ENCODE results near the gene CCDC185.

CCDC185 gene

GRCh38 chr1:223401873-223402789, 8.9 kb downstream of the CCDC185 start:
- in situ Hi-C loops (cut with HindIII; ENCODE audit: low pct_ligation_motif_present, low sequenced_read_pairs): no loop called here
- H3K27me3 ChIP-seq (replicated peaks): no peaks in the 10 kb centered on the region
- no peaks in the 10 kb centered on the region for H3K36me3 ChIP-seq (replicated peaks)
- H3K27ac ChIP-seq: no peak overlapping the region
- no peak for DNase-seq
- H3K4me3 ChIP-seq (ENCODE audit: low read depth, low read length): no peak overlapping the region
- TF ChIP-seq CTCF (IDR thresholded peaks at IDR 0.05; ENCODE audit: low read depth, low read length, missing control alignments): no peak

DNA sequence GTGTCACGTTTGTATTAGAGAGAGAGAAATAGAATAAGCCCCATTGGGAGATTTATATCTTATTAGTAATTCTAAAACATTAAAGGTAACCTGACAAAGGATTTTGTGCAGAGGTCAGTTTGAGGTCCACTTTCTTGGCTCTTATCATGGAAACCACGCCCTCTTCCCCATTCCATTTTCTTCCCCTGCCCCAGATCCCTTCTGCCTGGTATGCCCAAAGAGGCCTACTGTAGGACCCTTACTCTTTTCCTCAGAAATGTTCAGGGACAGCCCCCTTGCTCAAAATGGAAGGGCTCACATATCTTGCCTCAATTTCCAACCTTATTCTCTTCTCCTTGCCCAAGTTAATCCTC, 9.6 kb downstream of the CCDC185 start:
- no peak overlapping the region for H3K27ac ChIP-seq
- TF ChIP-seq CTCF (IDR thresholded peaks at IDR 0.05; ENCODE audit: low read depth, low read length, missing control alignments): no peak
- H3K4me3 ChIP-seq (ENCODE audit: low read depth, low read length): no peak overlapping the region
- H3K27me3 ChIP-seq (replicated peaks): no peaks in the 10 kb centered on the region
- H3K36me3 ChIP-seq (replicated peaks): no peaks in the 10 kb centered on the region
- no peak for DNase-seq
- in situ Hi-C loops (cut with HindIII; ENCODE audit: low pct_ligation_motif_present, low sequenced_read_pairs): no loop called here

- Histone ChIP-seq H3K4me3 (ENCODE audit: low read depth, low read length) (no peak overlapping the region), H3K27me3 (replicated peaks) (no peaks in the 10 kb centered on the region), H3K36me3 (replicated peaks) (no peaks in the 10 kb centered on the region), H3K27ac (no peak overlapping the region)
- no peak for DNase-seq
- no peak for TF ChIP-seq CTCF (IDR thresholded peaks at IDR 0.05; ENCODE audit: low read depth, low read length, missing control alignments)
- in situ Hi-C loops (cut with HindIII; ENCODE audit: low pct_ligation_motif_present, low sequenced_read_pairs): no loop called here
These were observed 10.1 kb downstream of the CCDC185 start for GRCh38 chr1:223403184-223403815.

DNA sequence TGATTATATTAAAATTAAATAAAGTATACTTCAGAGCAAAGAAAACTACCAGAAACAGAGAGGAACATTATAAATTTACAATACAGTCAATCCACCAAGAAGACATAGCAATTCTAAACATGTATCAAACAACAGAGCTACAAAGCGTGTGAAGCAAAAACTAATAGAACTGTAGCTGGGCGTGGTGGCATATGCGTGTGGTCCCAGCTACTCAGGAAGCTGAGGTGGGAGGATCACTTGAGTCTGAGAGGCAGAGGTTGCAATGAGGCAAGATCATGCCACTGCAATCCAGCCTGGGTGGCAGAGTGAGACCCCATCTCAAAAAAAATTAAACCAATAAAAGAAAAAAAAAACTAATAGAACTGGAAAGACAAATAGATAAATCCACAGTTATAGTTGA, 12.3 kb downstream of the CCDC185 start:
- TF ChIP-seq CTCF (IDR thresholded peaks at IDR 0.05; ENCODE audit: low read depth, low read length, missing control alignments): no peak
- no peaks in the 10 kb centered on the region for H3K36me3 ChIP-seq (replicated peaks)
- no peak overlapping the region for H3K27ac ChIP-seq
- H3K27me3 ChIP-seq (replicated peaks): no peaks in the 10 kb centered on the region
- no peak overlapping the region for H3K4me3 ChIP-seq (ENCODE audit: low read depth, low read length)
- in situ Hi-C loops (cut with HindIII; ENCODE audit: low pct_ligation_motif_present, low sequenced_read_pairs): no loop called here
- no peak for DNase-seq

DNA sequence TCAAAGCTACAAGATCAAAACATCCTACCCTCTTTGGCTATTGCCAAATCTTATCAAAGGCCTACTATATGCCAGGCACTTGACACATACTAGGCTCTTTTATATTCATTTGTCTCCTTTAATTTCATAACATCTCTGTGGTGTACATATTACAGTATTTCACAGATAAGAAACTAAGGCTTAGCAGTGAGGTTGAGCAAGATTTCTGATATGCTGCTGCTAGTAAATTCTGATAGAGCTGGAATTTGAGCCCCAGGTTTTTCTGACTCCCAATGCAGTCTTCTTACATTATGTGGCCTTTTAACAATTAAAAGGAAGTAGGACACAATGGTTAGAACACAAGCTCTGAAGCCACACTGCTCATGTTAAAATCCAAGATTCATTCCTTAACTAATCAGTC, 16.8 kb downstream of the CCDC185 start:
- in situ Hi-C loops (cut with HindIII; ENCODE audit: low pct_ligation_motif_present, low sequenced_read_pairs): no loop called here
- Histone ChIP-seq H3K27ac (no peak overlapping the region), H3K36me3 (replicated peaks) (no peaks in the 10 kb centered on the region), H3K4me3 (ENCODE audit: low read depth, low read length) (no peak overlapping the region), H3K27me3 (replicated peaks) (no peaks in the 10 kb centered on the region)
- no peak for DNase-seq
- no peak for TF ChIP-seq CTCF (IDR thresholded peaks at IDR 0.05; ENCODE audit: low read depth, low read length, missing control alignments)

Data from brain microvascular endothelial cell (primary cell).